LNCaP clone FGC (cell line): ENCODE measurements around the gene PPAN.
A peak's percentile ranks its signal among the peaks of the same experiment; 100 is the strongest.

Source experiments
- DNase-seq: peaks from one replicate; pipeline ENCODE4 v3.0.0-alpha.2; 2011; ENCODE audit warnings: low read depth
- H3K4me3 ChIP-seq: 2 replicates; pipeline ENCODE4 v1.5.1; 2011; ENCODE audit warnings: mild to moderate bottlenecking, low read depth, low read length, control low read depth
- TF ChIP-seq, protein P1 (sequence below): IDR thresholded peaks from 2 replicates; pipeline ENCODE4 v1.5.1; 2012; ENCODE audit warnings: mild to moderate bottlenecking; ENCODE audit not compliant: control insufficient read depth, insufficient read depth; ENCODE audit errors: extremely low read depth

The PPAN gene, protein sequence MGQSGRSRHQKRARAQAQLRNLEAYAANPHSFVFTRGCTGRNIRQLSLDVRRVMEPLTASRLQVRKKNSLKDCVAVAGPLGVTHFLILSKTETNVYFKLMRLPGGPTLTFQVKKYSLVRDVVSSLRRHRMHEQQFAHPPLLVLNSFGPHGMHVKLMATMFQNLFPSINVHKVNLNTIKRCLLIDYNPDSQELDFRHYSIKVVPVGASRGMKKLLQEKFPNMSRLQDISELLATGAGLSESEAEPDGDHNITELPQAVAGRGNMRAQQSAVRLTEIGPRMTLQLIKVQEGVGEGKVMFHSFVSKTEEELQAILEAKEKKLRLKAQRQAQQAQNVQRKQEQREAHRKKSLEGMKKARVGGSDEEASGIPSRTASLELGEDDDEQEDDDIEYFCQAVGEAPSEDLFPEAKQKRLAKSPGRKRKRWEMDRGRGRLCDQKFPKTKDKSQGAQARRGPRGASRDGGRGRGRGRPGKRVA

DNA sequence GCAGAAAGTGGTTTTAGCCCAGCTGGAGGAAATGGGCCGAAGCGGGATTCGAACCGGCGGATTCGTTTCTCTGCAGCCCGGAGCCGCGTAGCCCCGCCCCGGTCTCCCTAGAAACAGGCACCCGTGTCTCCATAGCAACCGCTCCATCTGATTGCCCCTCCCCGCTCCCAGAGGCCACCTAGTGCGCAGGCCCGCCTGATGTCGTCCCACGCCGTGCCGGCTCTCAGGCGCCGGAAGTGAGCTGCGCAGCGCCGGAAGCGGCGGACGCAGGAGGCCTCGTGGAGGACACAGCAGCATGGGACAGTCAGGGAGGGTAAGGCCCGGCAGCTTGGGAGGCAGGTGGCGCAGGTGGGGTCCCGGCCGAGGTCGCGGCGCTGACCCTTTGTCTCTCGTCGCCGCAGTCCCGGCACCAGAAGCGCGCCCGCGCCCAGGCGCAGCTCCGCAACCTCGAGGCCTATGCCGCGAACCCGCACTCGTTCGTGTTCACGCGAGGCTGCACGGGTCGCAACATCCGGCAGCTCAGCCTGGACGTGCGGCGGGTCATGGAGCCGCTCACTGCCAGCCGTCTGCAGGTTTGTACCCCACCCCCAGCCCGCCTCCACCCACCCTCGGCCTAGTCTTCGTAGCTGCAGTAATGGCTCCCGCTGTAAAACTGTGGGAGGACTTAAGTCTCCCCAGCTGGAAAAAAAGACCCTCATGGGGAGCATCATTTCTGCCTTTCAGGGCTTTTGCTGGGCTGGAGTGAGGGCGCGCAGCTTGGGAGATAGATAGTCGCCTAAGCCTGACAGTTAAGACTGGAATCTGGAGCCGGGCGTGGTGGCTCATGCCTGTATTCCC lies at the start of gene PPAN:
Gene PPAN, plus strand, starts transcription at position 263 of the 837 bp plus-strand sequence. Its CDS starts 33 bp downstream, at position 296.
- peak; percentile 96 for DNase-seq
- TF ChIP-seq, protein P1, sequence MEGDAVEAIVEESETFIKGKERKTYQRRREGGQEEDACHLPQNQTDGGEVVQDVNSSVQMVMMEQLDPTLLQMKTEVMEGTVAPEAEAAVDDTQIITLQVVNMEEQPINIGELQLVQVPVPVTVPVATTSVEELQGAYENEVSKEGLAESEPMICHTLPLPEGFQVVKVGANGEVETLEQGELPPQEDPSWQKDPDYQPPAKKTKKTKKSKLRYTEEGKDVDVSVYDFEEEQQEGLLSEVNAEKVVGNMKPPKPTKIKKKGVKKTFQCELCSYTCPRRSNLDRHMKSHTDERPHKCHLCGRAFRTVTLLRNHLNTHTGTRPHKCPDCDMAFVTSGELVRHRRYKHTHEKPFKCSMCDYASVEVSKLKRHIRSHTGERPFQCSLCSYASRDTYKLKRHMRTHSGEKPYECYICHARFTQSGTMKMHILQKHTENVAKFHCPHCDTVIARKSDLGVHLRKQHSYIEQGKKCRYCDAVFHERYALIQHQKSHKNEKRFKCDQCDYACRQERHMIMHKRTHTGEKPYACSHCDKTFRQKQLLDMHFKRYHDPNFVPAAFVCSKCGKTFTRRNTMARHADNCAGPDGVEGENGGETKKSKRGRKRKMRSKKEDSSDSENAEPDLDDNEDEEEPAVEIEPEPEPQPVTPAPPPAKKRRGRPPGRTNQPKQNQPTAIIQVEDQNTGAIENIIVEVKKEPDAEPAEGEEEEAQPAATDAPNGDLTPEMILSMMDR: no peak
- peak within 1 kb of the TSS; percentile 91 for H3K4me3 ChIP-seq

DNA sequence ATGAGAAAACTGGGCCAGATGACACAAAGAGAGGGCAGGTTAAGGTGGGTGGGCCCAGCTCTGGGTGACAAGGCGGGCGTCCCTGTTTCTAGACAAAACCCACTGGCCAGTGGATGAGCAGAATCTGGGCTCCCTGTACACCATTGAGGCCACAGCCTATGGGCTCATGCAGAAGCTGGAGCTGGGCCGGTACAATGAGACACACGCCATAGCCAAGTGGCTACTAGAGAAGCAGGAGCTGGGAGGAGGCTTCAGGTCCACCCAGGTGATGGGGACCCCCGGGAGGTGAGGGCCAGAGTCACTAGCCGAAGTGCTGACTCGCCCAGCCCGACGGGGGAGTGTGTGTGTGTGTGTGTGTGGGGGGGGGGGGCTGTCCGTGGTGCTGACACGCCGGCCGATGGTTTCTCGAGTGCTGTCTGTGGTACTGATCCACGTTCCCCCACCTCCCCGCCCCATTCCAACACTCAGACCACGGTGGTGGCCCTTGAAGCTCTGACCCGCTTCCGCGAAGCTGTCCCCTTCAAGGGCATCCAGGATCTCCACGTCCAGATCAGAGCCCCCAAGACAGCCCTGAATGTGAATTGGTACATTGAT lies 44.3 kb upstream of the PPAN start:
- TF ChIP-seq, protein P1: no peak
- DNase-seq: no peak
- H3K4me3 ChIP-seq: no peak overlapping the region

DNA sequence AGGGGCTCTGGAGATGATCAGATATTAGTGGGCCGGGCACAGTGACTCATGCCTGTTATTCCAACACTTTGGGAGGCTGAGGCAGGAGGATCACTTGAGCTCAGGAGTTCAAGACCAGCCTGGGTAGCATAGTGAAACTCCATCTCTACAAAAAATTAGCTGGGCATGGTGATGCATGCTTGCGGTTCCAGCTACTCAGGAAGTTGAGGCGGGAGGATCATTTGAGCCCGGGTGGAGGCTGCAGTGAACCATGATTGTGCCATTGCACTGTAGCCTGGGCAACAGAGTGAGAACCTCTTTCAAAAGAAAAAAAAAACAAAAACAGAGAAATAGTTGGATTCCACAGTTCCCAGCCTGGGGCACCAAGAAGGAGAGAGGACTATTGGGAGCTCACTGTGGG lies 38.0 kb upstream of the PPAN start:
- H3K4me3 ChIP-seq: no peak overlapping the region
- no peak for DNase-seq
- TF ChIP-seq, protein P1: no peak

DNA sequence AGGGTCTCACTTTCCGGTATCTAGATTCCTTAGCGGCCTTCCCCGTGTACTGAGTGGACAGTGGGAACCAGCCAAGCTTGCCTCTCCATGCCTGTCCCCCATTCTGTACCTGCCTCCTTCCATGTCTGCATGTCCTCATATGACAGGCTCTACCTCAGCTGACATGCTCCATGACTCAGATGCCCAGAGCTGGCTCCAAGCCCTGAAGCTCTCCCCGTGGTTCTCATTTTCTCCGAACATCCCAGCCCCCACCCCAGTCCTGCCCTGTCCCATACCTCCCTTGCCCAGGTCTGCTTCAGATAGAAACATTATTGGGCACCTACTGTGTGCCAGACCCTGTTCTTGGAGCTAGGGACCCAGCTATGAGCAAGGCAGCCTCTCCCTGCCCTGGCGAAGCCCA lies 37.1 kb upstream of the PPAN start:
- DNase-seq: no peak
- no peak overlapping the region for H3K4me3 ChIP-seq
- TF ChIP-seq, protein P1: no peak

DNA sequence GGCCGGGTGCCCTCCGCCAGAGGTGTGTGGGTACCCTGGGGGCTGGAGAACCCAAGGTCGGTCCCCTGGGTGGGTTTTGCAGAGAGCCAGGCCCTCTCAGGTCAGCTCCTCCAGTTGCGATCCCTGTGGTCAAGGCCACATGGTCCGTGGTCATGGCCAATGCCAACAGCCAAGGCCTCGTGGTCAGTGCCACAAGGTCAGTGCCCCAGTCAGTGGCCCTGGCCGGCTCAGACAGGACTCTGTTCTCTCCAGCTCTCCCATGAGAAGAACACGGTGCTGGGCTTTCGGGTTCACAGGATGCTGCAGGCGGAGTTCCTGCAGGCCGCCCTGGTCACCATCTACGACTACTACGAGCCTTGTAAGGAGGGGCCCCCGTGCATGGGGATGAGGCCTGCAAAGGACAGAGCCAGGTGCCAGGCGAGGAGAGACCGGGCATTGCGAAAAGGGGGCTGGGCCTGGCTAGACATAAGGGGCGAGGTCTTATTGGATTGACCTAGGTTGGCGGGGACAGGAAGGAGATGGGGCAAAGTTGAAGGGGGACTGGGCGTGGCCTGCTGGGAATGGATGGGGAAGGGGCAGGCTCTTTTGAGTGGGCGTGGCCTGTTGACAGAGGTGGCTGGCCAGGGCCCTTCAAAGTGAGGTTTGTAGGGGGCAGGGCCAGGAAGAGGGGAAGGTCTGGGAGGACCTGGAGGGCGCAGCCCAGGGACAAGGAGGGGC lies 35.3 kb upstream of the PPAN start:
- H3K4me3 ChIP-seq: no peak overlapping the region
- TF ChIP-seq, protein P1: no peak
- DNase-seq: no peak

DNA sequence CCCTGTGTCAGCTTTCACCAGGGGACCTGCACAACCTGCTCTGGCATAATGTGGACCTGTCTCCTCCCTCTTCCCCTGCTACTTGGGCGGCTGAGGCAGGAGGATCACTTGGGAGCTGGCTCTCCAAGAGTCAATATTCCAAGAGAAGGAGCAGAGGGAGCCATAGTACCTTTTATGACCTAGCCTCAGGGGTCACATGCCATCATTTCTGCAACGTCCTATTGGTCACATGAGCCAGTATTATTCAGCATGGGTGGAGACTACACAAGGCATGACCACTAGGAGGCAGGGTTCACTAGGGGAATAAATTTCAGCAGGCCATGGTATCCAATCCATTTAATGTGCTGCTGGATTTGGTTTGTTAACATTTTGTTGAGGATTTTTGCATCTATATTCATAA lies 32.0 kb upstream of the PPAN start:
- DNase-seq: no peak
- no peak overlapping the region for H3K4me3 ChIP-seq
- TF ChIP-seq, protein P1: peak; percentile 6; the same call in 1 of the 2 replicates
